Measurements from ENCODE around the gene SLC29A2. TPM values are rescaled to one million over a fixed set of nuclear protein-coding genes. Genes with fewer than 3 reads are reported as not detected.

Gene SLC29A2
- total RNA-seq, 1 donor from 2014 or later: 7.9 TPM

GRCh38 chr11:66318600-66318970 lies 53.0 kb downstream of the SLC29A2 start:
- no peak for TF ChIP-seq CTCF (IDR thresholded peaks at IDR 0.05)
- Mint-ChIP-seq H3K27ac (ENCODE audit: unreplicated experiment) (peak overlapping the region; percentile 98), H3K36me3 (ENCODE audit: low read depth) (peaks cover 3% of the 10 kb centered on the region), H3K27me3 (ENCODE audit: low read depth) (no peaks in the 10 kb centered on the region), H3K9me3 (ENCODE audit: low read depth) (peaks cover 3% of the 10 kb centered on the region), H3K4me3 (ENCODE audit: unreplicated experiment) (no peak overlapping the region), H3K4me1 (ENCODE audit: low read depth) (peaks cover 53% of the 10 kb centered on the region)
- no peak for DNase-seq (ENCODE audit: low spot score)

- H3K4me1 Mint-ChIP-seq (ENCODE audit: low read depth): peaks cover 57% of the 10 kb centered on the region
- H3K27ac Mint-ChIP-seq (ENCODE audit: unreplicated experiment): peak overlapping the region; percentile 98
Observed at GRCh38 chr11:66317723-66318599, 53.6 kb downstream of the SLC29A2 start.

GRCh38 chr11:66317322-66317722 lies 54.2 kb downstream of the SLC29A2 start:
- Mint-ChIP-seq H3K9me3 (ENCODE audit: low read depth) (peaks cover 3% of the 10 kb centered on the region), H3K36me3 (ENCODE audit: low read depth) (peaks cover 3% of the 10 kb centered on the region), H3K27me3 (ENCODE audit: low read depth) (no peaks in the 10 kb centered on the region), H3K4me1 (ENCODE audit: low read depth) (peaks cover 56% of the 10 kb centered on the region), H3K27ac (ENCODE audit: unreplicated experiment) (peak overlapping the region; percentile 98), H3K4me3 (ENCODE audit: unreplicated experiment) (peak overlapping the region; percentile 62)
- TF ChIP-seq CTCF (IDR thresholded peaks at IDR 0.05): no peak
- DNase-seq (ENCODE audit: low spot score): no peak

More at GRCh38 chr11:66317723-66318599, 53.6 kb downstream of the SLC29A2 start:
- Mint-ChIP-seq H3K27me3 (ENCODE audit: low read depth) (no peaks in the 10 kb centered on the region), H3K36me3 (ENCODE audit: low read depth) (peaks cover 3% of the 10 kb centered on the region), H3K4me3 (ENCODE audit: unreplicated experiment) (peak overlapping the region; percentile 62), H3K9me3 (ENCODE audit: low read depth) (peaks cover 3% of the 10 kb centered on the region)
- TF ChIP-seq CTCF (IDR thresholded peaks at IDR 0.05): no peak
- DNase-seq (ENCODE audit: low spot score): no peak

GRCh38 chr11:66316849-66317251 lies 54.7 kb downstream of the SLC29A2 start, which contains the start of gene CD248:
TSS of gene CD248 (minus strand) at chr11:66317044. CDS start at chr11:66317027, 17 bp downstream.
- no peak for TF ChIP-seq CTCF (IDR thresholded peaks at IDR 0.05)
- H3K4me1 Mint-ChIP-seq (ENCODE audit: low read depth): peaks cover 57% of the 10 kb centered on the region
- DNase-seq (ENCODE audit: low spot score): no peak
- H3K36me3 Mint-ChIP-seq (ENCODE audit: low read depth): peaks cover 3% of the 10 kb centered on the region
- H3K9me3 Mint-ChIP-seq (ENCODE audit: low read depth): peaks cover 3% of the 10 kb centered on the region
- no peaks in the 10 kb centered on the region for H3K27me3 Mint-ChIP-seq (ENCODE audit: low read depth)
- H3K27ac Mint-ChIP-seq (ENCODE audit: unreplicated experiment): peak within 1 kb of the TSS; percentile 98
- H3K4me3 Mint-ChIP-seq (ENCODE audit: unreplicated experiment): peak within 1 kb of the TSS; percentile 85

- Mint-ChIP-seq H3K36me3 (ENCODE audit: low read depth) (peaks cover 3% of the 10 kb centered on the region), H3K4me3 (ENCODE audit: unreplicated experiment) (peak overlapping the region; percentile 85), H3K27me3 (ENCODE audit: low read depth) (no peaks in the 10 kb centered on the region), H3K4me1 (ENCODE audit: low read depth) (peaks cover 57% of the 10 kb centered on the region), H3K9me3 (ENCODE audit: low read depth) (peaks cover 3% of the 10 kb centered on the region), H3K27ac (ENCODE audit: unreplicated experiment) (peak overlapping the region; percentile 53)
- peak; percentile 91 for DNase-seq (ENCODE audit: low spot score)
- no peak for TF ChIP-seq CTCF (IDR thresholded peaks at IDR 0.05)
Observed at GRCh38 chr11:66315921-66316811, 55.4 kb downstream of the SLC29A2 start.

Data from chondrocyte (in vitro differentiated cells).